HG02938 (cell line): ENCODE data around the gene PPAN.

Source experiments
- ATAC-seq: cut with Tn5 transposase; IDR thresholded peaks from one replicate; pipeline ENCODE4 v1.9.1; 2021; ENCODE audit warnings: mild to moderate bottlenecking, moderate library complexity; ENCODE audit not compliant: unreplicated experiment

PPAN gene

GRCh38 chr19:10137751-10138682 lies 31.9 kb downstream of the PPAN start:
- no peak for ATAC-seq

- no peak for ATAC-seq
These were observed 33.0 kb downstream of the PPAN start for GRCh38 chr19:10138879-10139795.

- ATAC-seq: no peak
These were observed 33.8 kb downstream of the PPAN start for GRCh38 chr19:10139952-10140351.

DNA sequence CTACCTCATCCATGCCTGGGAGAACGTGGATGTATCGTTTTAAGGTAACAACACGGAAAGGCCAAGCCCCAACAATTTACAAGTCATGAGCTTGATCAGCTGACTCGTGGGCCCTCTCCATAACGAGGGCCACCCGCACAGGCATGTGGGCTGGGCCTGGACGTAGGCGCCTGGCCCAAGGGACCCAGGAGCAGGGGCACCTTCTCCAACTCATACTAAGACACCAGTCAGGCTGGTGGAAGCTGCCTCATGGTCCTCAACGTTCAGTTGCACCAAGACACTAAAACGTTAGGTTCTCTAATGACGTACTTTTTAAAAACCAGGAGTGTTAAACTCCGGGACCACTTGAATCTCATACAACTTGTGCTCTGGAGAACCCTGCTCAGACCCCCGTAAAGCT lies 35.3 kb downstream of the PPAN start:
- no peak for ATAC-seq

GRCh38 chr19:10141973-10142372 lies 35.8 kb downstream of the PPAN start:
- ATAC-seq: no peak

GRCh38 chr19:10142701-10143375 lies 36.7 kb downstream of the PPAN start:
- ATAC-seq: no peak

DNA sequence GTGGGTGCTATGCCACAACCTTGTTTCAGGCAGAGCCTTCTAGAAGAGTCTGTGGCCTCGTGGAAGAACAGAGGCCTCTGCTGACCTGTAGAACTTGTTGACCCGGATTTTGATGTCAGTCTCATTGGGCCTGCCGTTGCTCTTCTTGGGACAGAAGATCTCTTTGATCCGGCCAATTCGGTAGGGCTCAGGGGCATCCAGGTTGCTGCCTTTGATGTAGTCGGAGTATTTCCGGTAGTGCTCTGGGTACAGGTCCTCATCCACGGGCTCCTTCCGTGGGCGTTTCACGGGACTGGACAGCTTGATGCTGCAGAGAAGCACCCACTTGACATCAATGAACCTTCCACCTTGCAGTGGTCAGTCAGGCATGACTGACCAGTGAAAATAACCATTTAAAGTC lies 37.5 kb downstream of the PPAN start:
- ATAC-seq: no peak

DNA sequence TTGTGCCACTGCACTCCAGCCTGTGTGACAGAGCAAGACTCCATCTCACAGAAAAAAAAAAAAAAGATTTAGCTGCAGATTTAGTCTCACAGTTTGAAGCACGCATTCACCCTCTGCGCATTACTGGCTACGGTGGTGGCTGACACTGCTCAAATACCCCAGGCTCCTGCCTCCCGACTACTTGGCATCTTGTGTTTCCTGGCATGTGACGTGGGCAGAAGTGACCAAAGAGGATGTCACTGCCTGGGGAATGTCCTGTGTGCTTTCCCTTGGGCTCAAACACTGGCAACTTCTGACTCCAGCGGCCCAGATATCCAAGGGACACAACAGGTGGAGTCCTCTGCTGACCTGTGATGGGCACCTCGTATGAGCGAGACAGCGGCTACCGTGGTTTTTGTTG lies 38.2 kb downstream of the PPAN start:
- ATAC-seq: no peak

DNA sequence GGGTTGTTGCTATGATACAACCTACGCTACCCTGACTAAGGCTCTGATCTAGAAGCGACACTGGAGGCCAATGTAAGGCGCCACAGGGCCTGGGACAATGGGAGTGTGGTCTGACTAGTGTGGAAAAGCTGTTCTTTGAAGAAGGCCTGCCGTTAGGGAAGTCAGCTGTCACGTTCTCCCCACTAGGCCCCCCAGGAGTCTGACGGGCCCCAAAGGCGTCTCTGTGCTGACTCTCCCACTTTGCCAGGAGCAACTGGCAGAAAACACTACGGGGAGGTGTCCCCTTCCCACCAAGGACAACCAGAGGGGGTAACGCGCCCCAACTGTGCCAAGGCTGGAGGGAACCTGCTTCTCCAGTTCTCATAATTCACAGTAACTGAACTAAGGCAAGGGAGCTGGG lies 38.9 kb downstream of the PPAN start:
- no peak for ATAC-seq

GRCh38 chr19:10146142-10146541 lies 40.0 kb downstream of the PPAN start:
- no peak for ATAC-seq

DNA sequence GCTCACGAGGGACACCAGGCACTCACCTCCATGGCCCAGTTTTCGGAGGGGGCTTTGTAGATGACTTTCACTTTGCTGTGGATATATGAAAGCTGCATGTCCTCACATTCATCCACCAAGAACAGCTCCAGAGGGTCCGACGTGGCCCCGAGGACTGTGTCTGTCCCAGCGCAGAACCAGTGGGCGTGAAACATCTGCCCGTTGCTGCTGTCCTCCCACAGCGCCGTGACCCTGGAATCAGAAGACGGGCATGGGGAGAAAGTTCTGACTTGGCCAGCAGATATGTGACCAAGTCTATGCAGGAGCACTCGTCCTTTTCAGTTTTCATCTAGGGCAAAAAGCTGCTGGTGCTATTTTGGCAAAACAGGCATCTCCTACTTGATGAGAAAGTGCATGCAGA lies 43.3 kb downstream of the PPAN start:
- ATAC-seq: no peak

- no peak for ATAC-seq
These were observed 45.4 kb downstream of the PPAN start for GRCh38 chr19:10151521-10151920.

DNA sequence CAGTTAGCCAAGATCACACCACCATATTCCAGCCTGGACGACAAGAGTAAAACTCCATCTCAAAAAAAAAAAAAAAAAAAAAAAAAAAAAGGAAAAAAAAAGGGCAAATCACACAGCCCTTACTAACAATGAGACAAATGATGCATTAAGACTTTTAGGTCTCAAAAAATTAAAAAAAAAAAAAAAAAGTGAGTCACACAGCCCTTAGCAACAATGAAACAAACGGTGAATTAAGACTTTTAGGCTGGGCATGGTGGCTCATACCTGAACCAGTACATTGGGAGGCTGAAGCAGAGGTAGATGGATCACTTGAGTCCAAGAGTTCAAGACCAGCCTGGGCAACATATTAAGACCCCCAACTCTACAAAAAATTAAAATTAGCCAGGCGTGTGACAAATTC lies 45.9 kb downstream of the PPAN start:
- no peak for ATAC-seq

DNA sequence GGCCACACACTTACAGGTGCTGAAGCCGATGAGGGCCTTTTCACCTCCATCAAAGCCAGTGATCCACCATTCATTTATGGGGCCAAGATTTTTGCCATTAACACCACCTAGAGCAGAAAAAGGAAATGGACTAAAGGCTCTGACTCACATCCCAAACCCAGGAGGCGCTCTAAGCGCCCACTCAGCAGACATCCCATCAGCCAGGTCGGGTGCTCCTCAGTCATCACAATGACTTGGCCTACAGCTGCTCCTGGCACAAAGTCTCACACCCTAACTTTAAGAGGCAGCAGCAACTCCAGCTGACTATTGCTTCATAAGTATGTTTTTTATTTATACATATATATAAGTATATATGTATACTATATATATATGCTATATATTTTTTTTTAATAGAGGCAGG lies 49.7 kb downstream of the PPAN start:
- no peak for ATAC-seq

DNA sequence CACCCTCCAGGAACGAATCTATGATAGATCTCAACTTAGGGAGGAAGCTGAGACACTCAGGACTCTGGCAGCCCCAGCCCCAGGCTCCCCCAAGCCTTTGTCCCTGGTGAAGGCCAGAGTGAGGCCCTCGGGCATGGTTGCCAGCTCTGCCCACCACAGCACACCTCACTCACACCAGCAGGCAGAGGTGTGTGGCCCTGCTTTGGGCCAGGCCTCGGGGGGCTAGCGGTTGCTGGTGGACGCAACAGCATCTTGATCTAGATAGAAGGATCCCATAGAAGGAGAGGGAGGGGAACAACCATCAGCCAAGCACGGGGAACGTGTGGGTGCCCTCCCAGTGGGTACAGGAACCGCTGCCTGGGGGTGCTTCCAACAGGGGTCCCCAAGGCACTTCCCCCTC lies 51.9 kb downstream of the PPAN start:
- no peak for ATAC-seq

- ATAC-seq: no peak
These were observed 52.3 kb downstream of the PPAN start for GRCh38 chr19:10158485-10158884.

GRCh38 chr19:10159610-10160009 lies 53.4 kb downstream of the PPAN start:
- no peak for ATAC-seq
